HepG2 (cell line): ENCODE data around the gene SBSN. TPM values are rescaled to one million over a fixed set of nuclear protein-coding genes. Genes with fewer than 3 reads are reported as not detected.
A peak's percentile ranks its signal among the peaks of the same experiment; 100 is the strongest.

Source experiments
- ATRX ChIP-seq: sonication (generic); formaldehyde crosslinking; IDR thresholded peaks from 2 replicates; pipeline ENCODE4 v1.4.0; 2020; ENCODE audit warnings: missing genetic modification reagents, borderline replicate concordance
- BHLHE40 ChIP-seq: IDR thresholded peaks from 2 replicates; pipeline ENCODE4 v1.6.1; 2011; ENCODE audit warnings: low read length, improper control_type of control experiment
- CBX5 ChIP-seq: sonication (generic); formaldehyde crosslinking; IDR thresholded peaks from 2 replicates; pipeline ENCODE4 v1.4.0; 2020; ENCODE audit warnings: missing genetic modification reagents, borderline replicate concordance
- CTCF ChIP-seq: sonication (generic); formaldehyde crosslinking; IDR thresholded peaks from 2 replicates; pipeline ENCODE4 v1.5.0; 2020; ENCODE audit warnings: mild to moderate bottlenecking, missing genetic modification reagents, moderate library complexity
- ETV5 ChIP-seq: IDR thresholded peaks from 2 replicates; pipeline ENCODE4 v1.6.1; 2018; ENCODE audit warnings: missing biosample characterization, missing genetic modification reagents, inconsistent platforms, borderline replicate concordance
- FOXA1 ChIP-seq, 2 experiments: fragments of 450-650 bp in 1 of 2; sonication (generic) in 1 of 2; formaldehyde crosslinking in 1 of 2; IDR thresholded peaks; 2 replicates each; pipeline versions ENCODE4 v1.4.0 to v1.6.1; 2016 to 2020; ENCODE audit warnings: missing genetic modification reagents in 1 of 2
- JUND ChIP-seq: sonication (generic); formaldehyde crosslinking; IDR thresholded peaks from 2 replicates; pipeline ENCODE4 v1.8.0; 2022; ENCODE audit warnings: mild to moderate bottlenecking, missing genetic modification reagents
- MAFF ChIP-seq: IDR thresholded peaks from 2 replicates; pipeline ENCODE4 v1.6.1; 2011; ENCODE audit warnings: low read depth, low read length, improper control_type of control experiment
- MTERF4 ChIP-seq: sonication (generic); formaldehyde crosslinking; IDR thresholded peaks from 2 replicates; pipeline ENCODE4 v1.8.0; 2023; ENCODE audit warnings: mild to moderate bottlenecking, missing genetic modification reagents
- NCOR1 ChIP-seq: fragments of 200-600 bp; sonication (generic); IDR thresholded peaks from 2 replicates; pipeline ENCODE4 v1.7.0; 2017; ENCODE audit warnings: antibody characterized with exemption, low read length, borderline replicate concordance
- NFE2L1 ChIP-seq: sonication (generic); formaldehyde crosslinking; IDR thresholded peaks from 2 replicates; pipeline ENCODE4 v1.4.0; 2020; ENCODE audit warnings: missing genetic modification reagents, mild to moderate bottlenecking, borderline replicate concordance
- NR1H2 ChIP-seq: sonication (generic); formaldehyde crosslinking; IDR thresholded peaks from 2 replicates; pipeline ENCODE4 v1.8.1; 2022; ENCODE audit warnings: low read depth, missing genetic modification reagents, borderline replicate concordance
- PHF5A ChIP-seq: IDR thresholded peaks from one replicate; pipeline ENCODE4 v1.6.1; 2018; ENCODE audit warnings: low read depth, missing genetic modification reagents; ENCODE audit not compliant: unreplicated experiment
- SAP130 ChIP-seq: IDR thresholded peaks from 2 replicates; pipeline ENCODE4 v1.6.1; 2016; ENCODE audit warnings: low read depth
- SP5 ChIP-seq: IDR thresholded peaks from 2 replicates; pipeline ENCODE4 v1.6.1; 2016; ENCODE audit warnings: low read depth, borderline replicate concordance
- SRSF4 ChIP-seq: fragments of 200-400 bp; formaldehyde crosslinking; IDR thresholded peaks from one replicate; pipeline ENCODE4 v1.6.1; 2018; ENCODE audit warnings: mild to moderate bottlenecking, low read depth, low read length, moderate library complexity; ENCODE audit not compliant: poor library complexity, severe bottlenecking
- THRA ChIP-seq: sonication (generic); formaldehyde crosslinking; IDR thresholded peaks from 2 replicates; pipeline ENCODE4 v1.4.0; 2020; ENCODE audit warnings: missing genetic modification reagents, borderline replicate concordance
- ZNF652 ChIP-seq: IDR thresholded peaks from 2 replicates; pipeline ENCODE4 v1.6.1; 2016; ENCODE audit warnings: low read depth, borderline replicate concordance
- ZNF687 ChIP-seq: sonication (generic); formaldehyde crosslinking; IDR thresholded peaks from 2 replicates; pipeline ENCODE4 v1.5.1; 2020; ENCODE audit warnings: mild to moderate bottlenecking, missing genetic modification reagents, moderate library complexity
- ZNF761 ChIP-seq: sonication (generic); formaldehyde crosslinking; conservative IDR thresholded peaks from 2 replicates; pipeline ENCODE4 v1.4.0; 2020; ENCODE audit warnings: mild to moderate bottlenecking, missing genetic modification reagents
- ZNF776 ChIP-seq: sonication (generic); formaldehyde crosslinking; IDR thresholded peaks from 2 replicates; pipeline ENCODE4 v1.4.0; 2020; ENCODE audit warnings: mild to moderate bottlenecking, missing genetic modification reagents
- ZNF780A ChIP-seq: sonication (generic); formaldehyde crosslinking; IDR thresholded peaks from 2 replicates; pipeline ENCODE4 v1.8.0; 2022; ENCODE audit warnings: mild to moderate bottlenecking, missing genetic modification reagents, moderate library complexity
- polyA plus RNA-seq, 8 experiments: library from polyadenylated mRNA; depleted of rRNA in 3 of 8; stranded (reverse) in 7 of 8; unstranded in 1 of 8; fragments of >200 nt; fragmentation: Illumina TruSeq in 4 of 8; extraction: Trizol in 4 of 8; gene quantifications; 2 replicates each; pipeline versions ENCODE4 v1.2.1 to v1.2.3, GENCODE V29; 2011 to 2016; ENCODE audit warnings: low read depth in 4 of 8, missing spikeins in 1 of 8, mixed read lengths in 1 of 8; ENCODE audit not compliant: insufficient read depth in 1 of 8
- total RNA-seq, 5 experiments: library from RNA; depleted of rRNA; stranded (reverse); fragments of >200 nt; fragmentation: Illumina TruSeq; extraction: Trizol; gene quantifications; 2 replicates each; pipeline ENCODE4 v1.2.3, GENCODE V29; 2016; ENCODE audit warnings: low read depth in 1 of 5

SBSN gene
- total and polyA plus RNA-seq, 2 of the 13 experiments (the other 11 are each of a cell fraction or from before 2014, with no cell fraction given), result not detected

- TF ChIP-seq NFE2L1 (CRISPR knock-in tag) (no peak), JUND (CRISPR knock-in tag) (no peak), BHLHE40 (peak; percentile 37; the same call in 1 of the 2 replicates), PHF5A (CRISPR knock-in tag) (no peak), ZNF776 (peak; percentile 44; the same call in 1 of the 2 replicates), CBX5 (CRISPR knock-in tag) (no peak), MTERF4 (CRISPR knock-in tag) (no peak), ETV5 (0 out of 2 replicates have a peak, but pooled peaks have one; percentile 19), CTCF (CRISPR knock-in tag) (0 out of 2 replicates have a peak, but pooled peaks have one; percentile 34), THRA (CRISPR knock-in tag) (0 out of 2 replicates have a peak, but pooled peaks have one; percentile 20), FOXA1 (IDR thresholded peaks at IDR 0.05) (no peak), FOXA1 (CRISPR knock-in tag; IDR thresholded peaks at IDR 0.05) (peak; percentile 45), NR1H2 (no peak), ZNF761 (CRISPR knock-in tag) (no peak), SAP130 (CRISPR knock-in tag) (peak; percentile 26; the same call in 1 of the 2 replicates), ZNF687 (peak; percentile 58; the same call in 1 of the 2 replicates), NCOR1 (no peak), ZNF652 (CRISPR knock-in tag) (no peak), ZNF780A (CRISPR knock-in tag) (no peak), SRSF4 (no peak), SP5 (0 out of 2 replicates have a peak, but pooled peaks have one; percentile 37), MAFF (no peak), ATRX (no peak)
Observed at GRCh38 chr19:35514282-35514809, 13.8 kb downstream of the SBSN start (continued).
